SU-DHL-6 (cell line): ENCODE data around the gene FAM227B.
"Not testable (repeated sequence)": the region's sequence is repeated elsewhere in the genome, so short reads cannot be mapped to it uniquely, and the experiment has no call there.

Experiments used
- H2AFZ ChIP-seq: fragments of 200-600 bp; sonication (generic); 2 replicates; pipeline ENCODE4 v1.6.1; 2014; ENCODE audit warnings: low read depth, mild to moderate bottlenecking, moderate library complexity, mixed read lengths, antibody characterized with exemption, low read length; ENCODE audit not compliant: severe bottlenecking
- H3F3A ChIP-seq: fragments of 200-600 bp; shearing (Covaris generic); 2 replicates; pipeline ENCODE4 v1.6.0; 2016; ENCODE audit warnings: antibody characterized with exemption, mild to moderate bottlenecking; ENCODE audit not compliant: insufficient read depth
- H3K27ac ChIP-seq: fragments of 200-600 bp; sonication (generic); 2 replicates; pipeline ENCODE4 v1.5.1; 2016; ENCODE audit warnings: low read depth, mild to moderate bottlenecking, low read length, moderate library complexity, mixed read lengths
- H3K27me3 ChIP-seq: fragments of 200-600 bp; sonication (generic), shearing (Covaris generic); 2 replicates; pipeline ENCODE4 v1.6.0; 2014; ENCODE audit warnings: mild to moderate bottlenecking, low read length
- H3K36me3 ChIP-seq: fragments of 200-600 bp; sonication (generic); 2 replicates; pipeline ENCODE4 v1.6.1; 2014; ENCODE audit warnings: mild to moderate bottlenecking, low read length, mixed read lengths
- H3K4me2 ChIP-seq: fragments of 300-600, 200-600 bp; shearing (Covaris generic), sonication (generic); 2 replicates; pipeline ENCODE4 v1.6.0; 2014; ENCODE audit warnings: low read length, low read depth, mild to moderate bottlenecking; ENCODE audit not compliant: poor library complexity, severe bottlenecking
- H3K4me3 ChIP-seq: fragments of 200-600 bp; sonication (generic); 2 replicates; pipeline ENCODE4 v1.5.1; 2014; ENCODE audit warnings: antibody characterized with exemption, low read length, mild to moderate bottlenecking, mixed read lengths; ENCODE audit not compliant: insufficient read depth, poor library complexity, severe bottlenecking
- H3K79me2 ChIP-seq: fragments of 200-600 bp; sonication (generic); 2 replicates; pipeline ENCODE4 v1.6.1; 2014; ENCODE audit warnings: mild to moderate bottlenecking, low read length, moderate library complexity; ENCODE audit not compliant: insufficient read depth
- H3K9ac ChIP-seq: fragments of 200-600 bp; sonication (generic); 2 replicates; pipeline ENCODE4 v1.7.0; 2014; ENCODE audit warnings: mild to moderate bottlenecking, low read length
- H3K9me2 ChIP-seq: fragments of 200-600 bp; sonication (generic); replicated peaks from 2 replicates; pipeline ENCODE4 v1.6.1; 2014; ENCODE audit warnings: low read length; ENCODE audit not compliant: insufficient read depth
- H3K9me3 ChIP-seq: fragments of 200-600 bp; sonication (generic); 2 replicates; pipeline ENCODE4 v1.6.1; 2014; ENCODE audit warnings: low read length, mixed read lengths; ENCODE audit not compliant: insufficient read depth
- H4K20me1 ChIP-seq: fragments of 200-600 bp; sonication (generic); 2 replicates; pipeline ENCODE4 v1.6.1; 2014; ENCODE audit warnings: low read depth, mild to moderate bottlenecking, antibody characterized with exemption, low read length, moderate library complexity, mixed read lengths
- EZH2phosphoT487 ChIP-seq: fragments of 200-600 bp; sonication (generic), shearing (Covaris generic); conservative IDR thresholded peaks from 2 replicates; pipeline ENCODE4 v1.6.1; 2018; ENCODE audit warnings: mild to moderate bottlenecking, antibody characterized with exemption, low read length, moderate library complexity, mixed read lengths
- TF ChIP-seq, protein P1 (sequence below): fragments of 200-600 bp; sonication (generic); IDR thresholded peaks from one replicate; pipeline ENCODE4 v1.5.1; 2017; ENCODE audit warnings: antibody characterized with exemption, mild to moderate bottlenecking, low read length, moderate library complexity; ENCODE audit not compliant: insufficient read depth, poor library complexity, severe bottlenecking

The FAM227B gene

DNA sequence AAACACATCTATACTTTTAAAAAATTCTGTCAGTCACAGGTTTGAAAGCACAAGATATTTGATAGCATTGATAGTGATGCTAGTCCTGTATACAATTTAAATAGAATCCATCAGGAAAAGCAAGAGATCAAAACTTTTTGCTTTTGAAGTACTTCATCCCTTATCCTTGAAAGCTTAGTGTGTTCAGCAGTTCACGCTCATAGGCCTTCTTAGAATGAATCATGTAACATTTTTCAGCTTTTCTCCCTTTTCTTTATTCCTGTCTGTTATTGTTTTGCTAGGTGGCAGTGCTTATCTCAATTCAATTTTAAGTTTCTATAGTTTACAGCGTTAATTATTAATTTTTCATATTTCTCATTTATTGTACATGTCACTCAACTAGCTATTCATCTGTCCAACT is 128.5 kb downstream of the FAM227B start:
- Histone ChIP-seq H3K36me3 (no peaks in the 10 kb centered on the region), H3K9me2 (no peaks in the 10 kb centered on the region), H3K27ac (no peak overlapping the region), H4K20me1 (no peaks in the 10 kb centered on the region), H3K4me3 (no peak overlapping the region), H3K9me3 (no peaks in the 10 kb centered on the region), H3K4me2 (no peak overlapping the region), H2AFZ (no peak overlapping the region), H3K9ac (no peak overlapping the region), H3K79me2 (no peaks in the 10 kb centered on the region), H3F3A (no peaks in the 10 kb centered on the region), H3K27me3 (no peaks in the 10 kb centered on the region)
- no peak for TF ChIP-seq EZH2phosphoT487
- TF ChIP-seq, protein P1, sequence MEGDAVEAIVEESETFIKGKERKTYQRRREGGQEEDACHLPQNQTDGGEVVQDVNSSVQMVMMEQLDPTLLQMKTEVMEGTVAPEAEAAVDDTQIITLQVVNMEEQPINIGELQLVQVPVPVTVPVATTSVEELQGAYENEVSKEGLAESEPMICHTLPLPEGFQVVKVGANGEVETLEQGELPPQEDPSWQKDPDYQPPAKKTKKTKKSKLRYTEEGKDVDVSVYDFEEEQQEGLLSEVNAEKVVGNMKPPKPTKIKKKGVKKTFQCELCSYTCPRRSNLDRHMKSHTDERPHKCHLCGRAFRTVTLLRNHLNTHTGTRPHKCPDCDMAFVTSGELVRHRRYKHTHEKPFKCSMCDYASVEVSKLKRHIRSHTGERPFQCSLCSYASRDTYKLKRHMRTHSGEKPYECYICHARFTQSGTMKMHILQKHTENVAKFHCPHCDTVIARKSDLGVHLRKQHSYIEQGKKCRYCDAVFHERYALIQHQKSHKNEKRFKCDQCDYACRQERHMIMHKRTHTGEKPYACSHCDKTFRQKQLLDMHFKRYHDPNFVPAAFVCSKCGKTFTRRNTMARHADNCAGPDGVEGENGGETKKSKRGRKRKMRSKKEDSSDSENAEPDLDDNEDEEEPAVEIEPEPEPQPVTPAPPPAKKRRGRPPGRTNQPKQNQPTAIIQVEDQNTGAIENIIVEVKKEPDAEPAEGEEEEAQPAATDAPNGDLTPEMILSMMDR, result no peak

DNA sequence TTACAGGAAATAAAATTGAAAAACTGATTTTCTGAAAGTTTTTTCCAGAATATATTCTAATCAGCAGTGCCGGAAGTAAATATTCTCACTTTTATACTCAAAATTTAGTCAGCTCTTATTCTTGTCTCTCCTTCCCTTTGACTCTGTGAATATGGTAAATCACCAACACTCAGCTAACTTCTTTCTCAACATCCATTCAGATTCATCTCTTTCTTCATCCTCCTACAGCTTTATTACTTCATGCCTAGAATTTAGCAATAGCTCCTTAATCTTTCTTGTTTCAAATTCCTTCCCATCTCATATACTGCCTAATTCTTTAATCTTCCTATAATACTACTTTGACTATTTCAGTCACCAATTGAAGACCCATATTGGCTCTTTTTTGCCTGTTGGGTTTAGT is 129.7 kb downstream of the FAM227B start:
- no peak overlapping the region for H3K9ac ChIP-seq
- no peaks in the 10 kb centered on the region for H3K9me2 ChIP-seq
- H3K79me2 ChIP-seq, result no peaks in the 10 kb centered on the region
- no peak overlapping the region for H3K4me2 ChIP-seq
- no peak for TF ChIP-seq EZH2phosphoT487
- TF ChIP-seq, protein P1, result no peak
- H3K9me3 ChIP-seq, result no peaks in the 10 kb centered on the region
- no peak overlapping the region for H3K4me3 ChIP-seq
- H2AFZ ChIP-seq, result no peak overlapping the region
- no peaks in the 10 kb centered on the region for H3F3A ChIP-seq
- no peaks in the 10 kb centered on the region for H4K20me1 ChIP-seq
- H3K27ac ChIP-seq, result no peak overlapping the region
- H3K27me3 ChIP-seq, result no peaks in the 10 kb centered on the region
- H3K36me3 ChIP-seq, result no peaks in the 10 kb centered on the region

DNA sequence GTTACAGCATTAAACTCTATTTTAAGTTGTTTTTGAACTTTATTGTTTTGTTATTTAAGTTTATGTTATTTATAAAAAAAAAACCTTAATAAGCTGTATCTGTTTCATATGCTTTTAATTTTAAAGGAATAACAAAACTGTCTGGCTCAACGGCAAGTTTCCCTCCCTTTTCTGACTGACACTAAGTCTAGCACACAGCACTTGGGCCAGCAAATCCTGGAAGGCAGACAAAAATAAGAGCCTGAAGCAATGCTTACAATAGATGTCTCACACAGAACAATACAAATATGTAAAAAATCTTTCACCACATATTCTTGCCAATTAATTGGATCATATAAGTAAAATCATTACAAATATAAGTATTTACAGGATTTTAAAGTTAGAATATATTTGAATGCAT is 135.2 kb downstream of the FAM227B start:
- H3K4me3 ChIP-seq, H3K79me2 ChIP-seq, H3K27ac ChIP-seq, H4K20me1 ChIP-seq, H3K9ac ChIP-seq, H3K9me2 ChIP-seq, H3K27me3 ChIP-seq, H3K4me2 ChIP-seq, H2AFZ ChIP-seq, H3F3A ChIP-seq, H3K36me3 ChIP-seq, H3K9me3 ChIP-seq: not testable (repeated sequence)

DNA sequence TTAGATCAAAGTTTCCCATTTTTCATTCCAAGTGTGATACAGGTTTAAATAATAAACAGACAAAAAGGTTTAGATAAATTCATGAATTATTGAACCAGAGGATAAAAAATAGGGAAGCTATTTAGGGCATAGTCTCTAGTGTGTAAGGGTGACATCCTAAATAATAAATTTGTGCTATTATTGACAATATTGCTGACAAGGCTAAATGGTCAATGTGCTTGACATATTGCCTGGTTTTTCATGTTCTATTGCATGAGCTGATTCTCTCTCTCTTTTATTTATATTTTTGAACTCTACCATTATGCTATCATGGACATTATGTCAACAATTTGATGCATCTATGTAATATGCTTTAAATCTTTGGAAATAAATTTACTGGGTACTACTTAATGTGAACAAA is 141.6 kb downstream of the FAM227B start:
- H3K27me3 ChIP-seq, H3K4me3 ChIP-seq, H3K9me2 ChIP-seq, H2AFZ ChIP-seq, H4K20me1 ChIP-seq, H3K79me2 ChIP-seq, H3F3A ChIP-seq, H3K4me2 ChIP-seq, H3K27ac ChIP-seq, H3K9ac ChIP-seq, H3K9me3 ChIP-seq, H3K36me3 ChIP-seq: not testable (repeated sequence)

DNA sequence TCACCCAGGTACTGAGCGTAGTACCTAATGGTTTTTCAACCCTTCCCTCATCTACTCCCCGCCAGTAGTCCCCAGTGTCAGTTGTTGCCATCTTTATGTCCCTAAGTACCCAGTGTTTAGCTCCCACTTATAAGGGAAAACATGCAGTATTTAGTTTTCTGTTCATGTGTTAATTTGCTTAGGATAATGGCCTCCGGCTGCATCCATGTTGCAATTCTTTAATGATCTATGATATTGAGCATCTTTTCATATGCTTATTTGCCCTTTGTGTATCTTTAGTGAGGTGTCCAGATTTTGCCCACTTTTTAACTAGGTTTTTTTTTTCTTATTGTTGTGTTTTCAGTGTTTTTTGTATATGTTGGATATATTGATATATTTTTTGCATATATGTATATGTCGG is 142.6 kb downstream of the FAM227B start:
- H2AFZ ChIP-seq, H3K27ac ChIP-seq, H3K36me3 ChIP-seq, H3K4me2 ChIP-seq, H3K9ac ChIP-seq, H3K27me3 ChIP-seq, H3K9me3 ChIP-seq, H4K20me1 ChIP-seq, H3F3A ChIP-seq, H3K9me2 ChIP-seq, H3K79me2 ChIP-seq, H3K4me3 ChIP-seq: not testable (repeated sequence)
